IMR-90 (cell line): ENCODE measurements around the gene TP73. TPM values are rescaled to one million over a fixed set of nuclear protein-coding genes. Genes with fewer than 3 reads are reported as not detected.

Experiments
- ATAC-seq: fragments of 200-7000 bp; cut with Tn5 transposase; 2 replicates; pipeline ENCODE4 v1.9.1; 2020; ENCODE audit warnings: low read depth, mild to moderate bottlenecking, moderate library complexity
- BruUV-seq: library from RNA; stranded (reverse); fragments of 400-500 nt; replicated peaks from 2 replicates; lab custom pipeline; 2021; lab: Mats Ljungman, UMichigan
- CTCF ChIA-PET: fragments of 300-600 bp; formaldehyde crosslinking; extraction: SDS; loops from one replicate; lab custom pipeline; 2021; ENCODE audit warnings: antibody characterized with exemption; lab: Yijun Ruan, JAX
- POLR2A ChIA-PET: fragments of 300-600 bp; sonication (Branson Sonifier 250); formaldehyde crosslinking; loops from one replicate; lab custom pipeline; 2022; ENCODE audit warnings: antibody characterized with exemption; ENCODE audit not compliant: unreplicated experiment; lab: Charles Lee
- DNase-seq: peaks from one replicate; pipeline ENCODE4 v3.0.0; 2013
- H2AFZ ChIP-seq: replicated peaks from 2 replicates; pipeline ENCODE3; 2013; ENCODE audit warnings: low read length, mild to moderate bottlenecking; ENCODE audit not compliant: poor library complexity
- H2AK5ac ChIP-seq: 2 replicates; pipeline ENCODE4 v1.6.1; 2013; ENCODE audit warnings: low read depth, low read length, inconsistent platforms
- H2AK9ac ChIP-seq: replicated peaks from 2 replicates; pipeline ENCODE3; 2013; ENCODE audit warnings: mild to moderate bottlenecking, low read depth, low read length, moderate library complexity; ENCODE audit not compliant: poor library complexity
- H2BK120ac ChIP-seq: 2 replicates; pipeline ENCODE4 v1.6.1; 2013; ENCODE audit warnings: low read depth, low read length, inconsistent platforms
- H2BK15ac ChIP-seq: 3 replicates; pipeline ENCODE4 v1.6.1; 2013; ENCODE audit warnings: low read depth, low read length, inconsistent platforms
- H2BK20ac ChIP-seq: 2 replicates; pipeline ENCODE4 v1.6.1; 2013; ENCODE audit warnings: low read depth, mild to moderate bottlenecking, inconsistent platforms, low read length, moderate library complexity
- H2BK5ac ChIP-seq: 2 replicates; pipeline ENCODE4 v1.6.1; 2013; ENCODE audit warnings: mild to moderate bottlenecking, low read depth, low read length, inconsistent platforms; ENCODE audit not compliant: poor library complexity, severe bottlenecking
- H3K14ac ChIP-seq: replicated peaks from 2 replicates; pipeline ENCODE4 v1.6.1; 2013; ENCODE audit warnings: low read depth, low read length, inconsistent platforms
- H3K18ac ChIP-seq: 2 replicates; pipeline ENCODE4 v1.6.1; 2013; ENCODE audit warnings: low read depth, low read length, control low read depth
- H3K23ac ChIP-seq: 2 replicates; pipeline ENCODE4 v1.6.1; 2013; ENCODE audit warnings: low read depth, low read length, inconsistent platforms
- H3K27ac ChIP-seq: 2 replicates; pipeline ENCODE4 v1.5.1; 2013; ENCODE audit warnings: mild to moderate bottlenecking, control low read depth, low read length; ENCODE audit not compliant: insufficient read depth
- H3K27me3 ChIP-seq: 2 replicates; pipeline ENCODE4 v1.6.1; 2013; ENCODE audit warnings: low read length; ENCODE audit not compliant: control insufficient read depth, insufficient read depth
- H3K36me3 ChIP-seq: 2 replicates; pipeline ENCODE4 v1.6.1; 2013; ENCODE audit warnings: low read length, mixed read lengths; ENCODE audit not compliant: control insufficient read depth, insufficient read depth
- H3K4ac ChIP-seq: 2 replicates; pipeline ENCODE4 v1.6.1; 2013; ENCODE audit warnings: low read depth, low read length, inconsistent platforms
- H3K4me1 ChIP-seq: 2 replicates; pipeline ENCODE4 v1.6.1; 2013; ENCODE audit warnings: low read length, mixed read lengths; ENCODE audit not compliant: control insufficient read depth, insufficient read depth
- H3K4me2 ChIP-seq: 2 replicates; pipeline ENCODE4 v1.6.1; 2013; ENCODE audit warnings: low read depth, mild to moderate bottlenecking, control low read depth, low read length, moderate library complexity
- H3K4me3 ChIP-seq: 2 replicates; pipeline ENCODE4 v1.5.1; 2013; ENCODE audit warnings: low read depth, mild to moderate bottlenecking, control low read depth, low read length, moderate library complexity; ENCODE audit not compliant: insufficient read depth
- H3K56ac ChIP-seq: 2 replicates; pipeline ENCODE4 v1.6.1; 2013; ENCODE audit warnings: low read length, inconsistent platforms; ENCODE audit not compliant: insufficient read depth; ENCODE audit errors: extremely low read depth
- H3K79me1 ChIP-seq, 2 experiments: 2 replicates each; pipeline ENCODE4 v1.6.1; 2013; ENCODE audit warnings: low read length in 2 of 2, inconsistent platforms in 1 of 2, low read depth in 1 of 2
- H3K9ac ChIP-seq: 2 replicates; pipeline ENCODE4 v1.6.1; 2013; ENCODE audit warnings: low read depth, low read length, control low read depth
- H3K9me1 ChIP-seq: 2 replicates; pipeline ENCODE4 v1.6.1; 2013; ENCODE audit warnings: low read length, inconsistent platforms; ENCODE audit not compliant: insufficient read depth
- H3K9me3 ChIP-seq: 2 replicates; pipeline ENCODE4 v1.6.1; 2013; ENCODE audit warnings: low read length; ENCODE audit not compliant: control insufficient read depth, insufficient read depth
- H4K20me1 ChIP-seq: 2 replicates; pipeline ENCODE4 v1.6.1; 2013; ENCODE audit warnings: low read length, inconsistent platforms; ENCODE audit not compliant: insufficient read depth
- H4K5ac ChIP-seq: 2 replicates; pipeline ENCODE4 v1.6.1; 2013; ENCODE audit warnings: mild to moderate bottlenecking, low read depth, low read length, control low read depth
- H4K8ac ChIP-seq, 2 experiments: 2 replicates each; pipeline ENCODE4 v1.6.1; 2013; ENCODE audit warnings: low read depth in 2 of 2, low read length in 2 of 2, control low read depth in 1 of 2, inconsistent platforms in 1 of 2
- H4K91ac ChIP-seq: 2 replicates; pipeline ENCODE4 v1.6.1; 2013; ENCODE audit warnings: low read depth, low read length, inconsistent platforms; ENCODE audit not compliant: insufficient read depth
- BHLHE40 ChIP-seq: fragments of 150-350 bp; IDR thresholded peaks from 2 replicates; pipeline ENCODE4 v1.6.1; 2016; ENCODE audit warnings: mild to moderate bottlenecking, low read depth, low read length
- CEBPB ChIP-seq: IDR thresholded peaks from 2 replicates; pipeline ENCODE4 v1.6.1; 2012; ENCODE audit warnings: low read depth, low read length, improper control_type of control experiment
- CHD1 ChIP-seq: IDR thresholded peaks from 2 replicates; pipeline ENCODE4 v1.6.1; 2012; ENCODE audit warnings: low read depth, low read length, improper control_type of control experiment
- CTCF ChIP-seq: conservative IDR thresholded peaks from 2 replicates; pipeline ENCODE4 v1.5.1; 2012; ENCODE audit warnings: mild to moderate bottlenecking, low read depth, low read length, improper control_type of control experiment
- MAFK ChIP-seq: IDR thresholded peaks from 2 replicates; pipeline ENCODE4 v1.6.1; 2012; ENCODE audit warnings: low read depth, low read length, improper control_type of control experiment
- MAZ ChIP-seq: IDR thresholded peaks from 2 replicates; pipeline ENCODE4 v1.6.1; 2012; ENCODE audit warnings: low read depth, mild to moderate bottlenecking, low read length, improper control_type of control experiment, moderate library complexity, borderline replicate concordance
- NFE2L2 ChIP-seq: fragments of 150-350 bp; IDR thresholded peaks from 2 replicates; pipeline ENCODE4 v1.6.1; 2016; ENCODE audit warnings: low read depth, mild to moderate bottlenecking, low read length
- RAD21 ChIP-seq: IDR thresholded peaks from 2 replicates; pipeline ENCODE4 v1.6.1; 2012; ENCODE audit warnings: low read length, improper control_type of control experiment
- RFX5 ChIP-seq: IDR thresholded peaks from 2 replicates; pipeline ENCODE4 v1.8.0; 2012; ENCODE audit warnings: low read depth, mild to moderate bottlenecking, low read length, moderate library complexity
- WGBS, 2 experiments: methylation state at CpG; one replicate each; pipeline versions ENCODE4 v1.1.5 to v1.1.7; 2013; ENCODE audit warnings: missing lambda C conversion rate in 2 of 2; ENCODE audit not compliant: insufficient read length in 1 of 2; ENCODE audit errors: extremely low coverage in 2 of 2; 5-methylcytosine and 5-hydroxymethylcytosine counted together
- dilution Hi-C: fragments of 300-500 bp; cut with HindIII; formaldehyde crosslinking; loops from one replicate; pipeline ENCODE4 v1.14.3; 2018; ENCODE audit warnings: low sequenced_read_pairs; ENCODE audit not compliant: unreplicated experiment
- in situ Hi-C: fragments of 300-500 bp; cut with MboI; formaldehyde crosslinking; loops from 3 replicates; pipeline ENCODE4 v1.14.3; 2019; ENCODE audit warnings: low sequenced_read_pairs, inconsistent platforms, mixed read lengths
- intact Hi-C: fragments of 100-400 bp; cut with micrococcal nuclease; formaldehyde crosslinking; loops from 2 replicates; pipeline ENCODE4 v1.10.0; 2022
- polyA plus RNA-seq, 3 experiments: library from polyadenylated mRNA; depleted of rRNA; stranded (reverse); fragments of >200 nt; gene quantifications; 2 replicates each; pipeline ENCODE4 v1.2.3, GENCODE V29; 2012; ENCODE audit warnings: low replicate concordance in 1 of 3
- total RNA-seq: library from RNA; depleted of rRNA; stranded (reverse); fragments of >200 nt; gene quantifications from 2 replicates; pipeline ENCODE4 v1.2.3, GENCODE V29; 2012

The TP73 gene
- total and polyA plus RNA-seq, 2 of the 4 experiments (the other 2 are of a cell fraction): not detected

- peak; percentile 37; the same call in 1 of the 2 replicates for TF ChIP-seq MAZ
- TF ChIP-seq MAFK: no peak
Observed at GRCh38 chr1:3618881-3619671, 33.2 kb upstream of the TP73 start (continued).

- in situ Hi-C loops: loop anchor here (5.0 kb wide), 2 partner anchors 63 to 133 kb away; no protein-coding TSS in a partner anchor
Observed at GRCh38 chr1:3620708-3621107, 31.6 kb upstream of the TP73 start.

More at GRCh38 chr1:3620708-3621107, 31.6 kb upstream of the TP73 start:
- Histone ChIP-seq H3K4me1 (peaks cover 10% of the 10 kb centered on the region), H2AK9ac (no peak overlapping the region), H4K20me1 (no peaks in the 10 kb centered on the region; the same call in 1 of the 2 replicates), H3K14ac (no peak overlapping the region), H4K8ac (no peak overlapping the region), H3K27ac (no peak overlapping the region), H3K4ac (no peak overlapping the region), H3K36me3 (no peaks in the 10 kb centered on the region), H3K9me1 (no peaks in the 10 kb centered on the region; the same call in 1 of the 2 replicates), H2BK5ac (no peak overlapping the region), H4K5ac (no peak overlapping the region), H2BK20ac (no peak overlapping the region), H2BK15ac (no peak overlapping the region), H3K4me3 (no peak overlapping the region), H2AK5ac (no peak overlapping the region), H2AFZ (no peak overlapping the region), H3K9ac (no peak overlapping the region), H3K4me2 (no peak overlapping the region), H3K27me3 (no peaks in the 10 kb centered on the region), H3K9me3 (no peaks in the 10 kb centered on the region), H2BK120ac (no peak overlapping the region), H3K79me1 (peaks cover 7 to 20% of the 10 kb centered on the region in 2 experiments; a peak in 3 of 4 replicates), H3K56ac (no peak overlapping the region), H3K23ac (no peak overlapping the region), H4K91ac (no peak overlapping the region), H3K18ac (no peak overlapping the region)
- intact Hi-C loops (no loop called here), dilution Hi-C loops (no loop called here)
- ChIA-PET CTCF (interaction anchor here (0.6 to 1.2 kb wide), 6 partner anchors 56 to 168 kb away, joined by 3 to 4 read pairs (median 4); no protein-coding TSS in a partner anchor), POLR2A (no interaction called here)
- no peak for DNase-seq
- 87% methylated on average over 3 of the region's 12 CpGs; no CpG with 5 or more reads in 1 of the 2 experiments for WGBS, 2 experiments
- TF ChIP-seq BHLHE40: no peak
- TF ChIP-seq RAD21: no peak
- TF ChIP-seq RFX5: no peak
- no peak for TF ChIP-seq CTCF
- no peak for TF ChIP-seq CHD1
- no peak for TF ChIP-seq NFE2L2
- no peak for TF ChIP-seq CEBPB
- no TSS peak for BruUV-seq
- ATAC-seq: no peak
